Measurements from ENCODE around the gene STK32B. TPM values are rescaled to one million over a fixed set of nuclear protein-coding genes. Genes with fewer than 3 reads are reported as not detected.
"Not testable (repeated sequence)": the region's sequence is repeated elsewhere in the genome, so short reads cannot be mapped to it uniquely, and the experiment has no call there.

The STK32B gene
- total RNA-seq, 4 donors from 2014 or later = 2.4 to 3.9 (median 3.1) TPM

GRCh38 chr4:5429747-5430146 lies 378.5 kb downstream of the STK32B start:
- TF ChIP-seq CTCF (IDR thresholded peaks at IDR 0.05) = no peak
- ATAC-seq (ENCODE audit: low FRiP score) (no peak), DNase-seq (ENCODE audit: low spot score) (no peak)

GRCh38 chr4:5433196-5433595 lies 381.9 kb downstream of the STK32B start:
- TF ChIP-seq CTCF (IDR thresholded peaks at IDR 0.05) = no peak
- ATAC-seq (ENCODE audit: low FRiP score) = no peak
- no peak for DNase-seq (ENCODE audit: low spot score)

GRCh38 chr4:5435201-5435600 lies 383.9 kb downstream of the STK32B start:
- DNase-seq (ENCODE audit: low spot score) = no peak
- no peak for TF ChIP-seq CTCF (IDR thresholded peaks at IDR 0.05)
- ATAC-seq (ENCODE audit: low FRiP score) = no peak

GRCh38 chr4:5435823-5436222 lies 384.5 kb downstream of the STK32B start:
- no peak for DNase-seq (ENCODE audit: low spot score)
- TF ChIP-seq CTCF (IDR thresholded peaks at IDR 0.05) = no peak
- no peak for ATAC-seq (ENCODE audit: low FRiP score)

GRCh38 chr4:5443976-5444802 lies 392.9 kb downstream of the STK32B start:
- DNase-seq (ENCODE audit: low spot score); ATAC-seq (ENCODE audit: low FRiP score): not testable (repeated sequence)

GRCh38 chr4:5444918-5445517 lies 393.7 kb downstream of the STK32B start:
- DNase-seq (ENCODE audit: low spot score) (no peak), ATAC-seq (ENCODE audit: low FRiP score) (no peak)
- TF ChIP-seq CTCF (IDR thresholded peaks at IDR 0.05) = no peak

- DNase-seq (ENCODE audit: low spot score) (no peak), ATAC-seq (ENCODE audit: low FRiP score) (no peak)
Measured at GRCh38 chr4:5446595-5447226, 395.4 kb downstream of the STK32B start.

More at GRCh38 chr4:5446595-5447226, 395.4 kb downstream of the STK32B start:
- TF ChIP-seq CTCF (IDR thresholded peaks at IDR 0.05) = no peak

All from omental fat pad (tissue), 4 donors.